Endothelial cell (in vitro differentiated cells): ENCODE measurements around the gene EWSR1. TPM values are rescaled to one million over a fixed set of nuclear protein-coding genes. Genes with fewer than 3 reads are reported as not detected.
"Not testable (repeated sequence)": the region's sequence is repeated elsewhere in the genome, so short reads cannot be mapped to it uniquely, and the experiment has no call there.

Source experiments
- DNase-seq: peaks from one replicate; pipeline ENCODE4 v3.0.0; 2021; ENCODE audit warnings: low spot score
- H3K27ac Mint-ChIP-seq: one replicate; pipeline ENCODE4 v1.8.0; 2021; ENCODE audit warnings: mixed read lengths, inconsistent platforms; ENCODE audit not compliant: unreplicated experiment
- H3K27me3 Mint-ChIP-seq: one replicate; pipeline ENCODE4 v1.8.0; 2021; ENCODE audit warnings: mild to moderate bottlenecking, moderate library complexity, mixed read lengths, inconsistent platforms; ENCODE audit not compliant: unreplicated experiment
- H3K36me3 Mint-ChIP-seq: one replicate; pipeline ENCODE4 v1.8.0; 2021; ENCODE audit warnings: mild to moderate bottlenecking, low read depth, mixed read lengths, inconsistent platforms; ENCODE audit not compliant: unreplicated experiment
- H3K4me1 Mint-ChIP-seq: one replicate; pipeline ENCODE4 v1.8.0; 2021; ENCODE audit warnings: mild to moderate bottlenecking, mixed read lengths, inconsistent platforms; ENCODE audit not compliant: unreplicated experiment
- H3K4me3 Mint-ChIP-seq: one replicate; pipeline ENCODE4 v1.8.0; 2021; ENCODE audit warnings: mild to moderate bottlenecking, mixed read lengths, inconsistent platforms; ENCODE audit not compliant: unreplicated experiment
- H3K9me3 Mint-ChIP-seq: one replicate; pipeline ENCODE4 v1.8.0; 2021; ENCODE audit warnings: mixed read lengths, inconsistent platforms; ENCODE audit not compliant: unreplicated experiment
- long read RNA-seq: library from polyadenylated mRNA; unstranded; transcript quantifications from one replicate; pipeline ENCODE4 v2.0.0, GENCODE V29; 2020; ENCODE audit not compliant: unreplicated experiment
- total RNA-seq: library from RNA; stranded (reverse); fragmentation: NEBNext Ultra II Directional; extraction: Animal tissue kit (Norgen Biotek cat#: 25700); gene quantifications from one replicate; pipeline ENCODE4 v1.2.1, GENCODE V29; 2021; ENCODE audit not compliant: unreplicated experiment
- TF ChIP-seq, protein P1 (sequence below): fragments of 200-600 bp; sonication (generic); IDR thresholded peaks from one replicate; pipeline ENCODE4 v1.5.0; 2021; ENCODE audit warnings: antibody characterized with exemption; ENCODE audit not compliant: unreplicated experiment

The EWSR1 gene, protein sequence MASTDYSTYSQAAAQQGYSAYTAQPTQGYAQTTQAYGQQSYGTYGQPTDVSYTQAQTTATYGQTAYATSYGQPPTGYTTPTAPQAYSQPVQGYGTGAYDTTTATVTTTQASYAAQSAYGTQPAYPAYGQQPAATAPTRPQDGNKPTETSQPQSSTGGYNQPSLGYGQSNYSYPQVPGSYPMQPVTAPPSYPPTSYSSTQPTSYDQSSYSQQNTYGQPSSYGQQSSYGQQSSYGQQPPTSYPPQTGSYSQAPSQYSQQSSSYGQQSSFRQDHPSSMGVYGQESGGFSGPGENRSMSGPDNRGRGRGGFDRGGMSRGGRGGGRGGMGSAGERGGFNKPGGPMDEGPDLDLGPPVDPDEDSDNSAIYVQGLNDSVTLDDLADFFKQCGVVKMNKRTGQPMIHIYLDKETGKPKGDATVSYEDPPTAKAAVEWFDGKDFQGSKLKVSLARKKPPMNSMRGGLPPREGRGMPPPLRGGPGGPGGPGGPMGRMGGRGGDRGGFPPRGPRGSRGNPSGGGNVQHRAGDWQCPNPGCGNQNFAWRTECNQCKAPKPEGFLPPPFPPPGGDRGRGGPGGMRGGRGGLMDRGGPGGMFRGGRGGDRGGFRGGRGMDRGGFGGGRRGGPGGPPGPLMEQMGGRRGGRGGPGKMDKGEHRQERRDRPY
- 307 TPM for total RNA-seq
- long read RNA-seq, transcript EWSR1-207 (17 exons, 2,207 nt): major isoform, 53 of 172 reads
- long read RNA-seq, transcript EWSR1-206 (17 exons, 2,654 nt): minor isoform, 49 of 172 reads
- long read RNA-seq, partial matches to known transcripts: 44 of 172 reads
- long read RNA-seq, other reads (novel, unspliced or antisense): 20 of 172 reads

DNA sequence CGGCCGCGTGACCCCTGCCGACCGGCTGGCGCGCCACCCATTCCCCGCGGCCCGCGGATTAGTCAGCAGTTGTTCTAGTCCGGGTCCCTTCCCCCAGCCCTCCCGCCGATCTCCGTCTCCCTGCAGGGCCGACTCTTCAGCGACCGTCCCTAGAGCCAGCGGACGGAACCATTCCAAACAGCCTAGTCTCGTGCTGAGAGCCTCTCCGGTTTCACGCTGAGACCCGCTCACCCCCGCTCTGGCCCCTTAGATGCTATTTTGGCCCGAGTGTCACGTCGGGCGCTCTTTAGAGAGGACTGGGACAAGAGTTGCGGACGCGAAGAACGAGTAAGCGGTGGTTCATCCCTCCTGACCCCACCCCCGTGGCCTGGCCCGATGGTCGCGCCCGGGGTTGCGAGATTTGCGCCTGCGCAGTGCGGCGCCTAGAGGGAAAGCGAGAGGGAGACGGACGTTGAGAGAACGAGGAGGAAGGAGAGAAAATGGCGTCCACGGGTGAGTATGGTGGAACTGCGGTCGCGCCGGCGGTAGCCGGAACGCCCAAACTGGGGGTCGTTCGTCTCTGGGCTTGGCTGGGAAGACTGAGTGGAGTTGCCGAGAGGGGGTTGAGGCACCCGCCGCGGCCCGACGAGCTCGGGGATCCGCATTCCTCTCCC, at the start of gene EWSR1, which contains the start of gene RHBDD3:
TSS of gene EWSR1 (plus strand) at position 411 of the 653 bp plus-strand sequence. CDS start at position 480, 69 bp downstream.
TSS of gene RHBDD3 (minus strand) at position 124 of the 653 bp plus-strand sequence. CDS start 2,355 bp downstream, outside the sequence.
- Mint-ChIP-seq H3K9me3 (no peaks in the 10 kb centered on the region), H3K36me3 (peaks cover 34% of the 10 kb centered on the region), H3K27me3 (peaks cover 17% of the 10 kb centered on the region), H3K4me3 (peak within 1 kb of the TSS; percentile 100), H3K27ac (peak within 1 kb of the TSS; percentile 100), H3K4me1 (peaks cover 46% of the 10 kb centered on the region)
- peak; percentile 97 for DNase-seq
- TF ChIP-seq, protein P1, sequence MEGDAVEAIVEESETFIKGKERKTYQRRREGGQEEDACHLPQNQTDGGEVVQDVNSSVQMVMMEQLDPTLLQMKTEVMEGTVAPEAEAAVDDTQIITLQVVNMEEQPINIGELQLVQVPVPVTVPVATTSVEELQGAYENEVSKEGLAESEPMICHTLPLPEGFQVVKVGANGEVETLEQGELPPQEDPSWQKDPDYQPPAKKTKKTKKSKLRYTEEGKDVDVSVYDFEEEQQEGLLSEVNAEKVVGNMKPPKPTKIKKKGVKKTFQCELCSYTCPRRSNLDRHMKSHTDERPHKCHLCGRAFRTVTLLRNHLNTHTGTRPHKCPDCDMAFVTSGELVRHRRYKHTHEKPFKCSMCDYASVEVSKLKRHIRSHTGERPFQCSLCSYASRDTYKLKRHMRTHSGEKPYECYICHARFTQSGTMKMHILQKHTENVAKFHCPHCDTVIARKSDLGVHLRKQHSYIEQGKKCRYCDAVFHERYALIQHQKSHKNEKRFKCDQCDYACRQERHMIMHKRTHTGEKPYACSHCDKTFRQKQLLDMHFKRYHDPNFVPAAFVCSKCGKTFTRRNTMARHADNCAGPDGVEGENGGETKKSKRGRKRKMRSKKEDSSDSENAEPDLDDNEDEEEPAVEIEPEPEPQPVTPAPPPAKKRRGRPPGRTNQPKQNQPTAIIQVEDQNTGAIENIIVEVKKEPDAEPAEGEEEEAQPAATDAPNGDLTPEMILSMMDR: no peak

DNA sequence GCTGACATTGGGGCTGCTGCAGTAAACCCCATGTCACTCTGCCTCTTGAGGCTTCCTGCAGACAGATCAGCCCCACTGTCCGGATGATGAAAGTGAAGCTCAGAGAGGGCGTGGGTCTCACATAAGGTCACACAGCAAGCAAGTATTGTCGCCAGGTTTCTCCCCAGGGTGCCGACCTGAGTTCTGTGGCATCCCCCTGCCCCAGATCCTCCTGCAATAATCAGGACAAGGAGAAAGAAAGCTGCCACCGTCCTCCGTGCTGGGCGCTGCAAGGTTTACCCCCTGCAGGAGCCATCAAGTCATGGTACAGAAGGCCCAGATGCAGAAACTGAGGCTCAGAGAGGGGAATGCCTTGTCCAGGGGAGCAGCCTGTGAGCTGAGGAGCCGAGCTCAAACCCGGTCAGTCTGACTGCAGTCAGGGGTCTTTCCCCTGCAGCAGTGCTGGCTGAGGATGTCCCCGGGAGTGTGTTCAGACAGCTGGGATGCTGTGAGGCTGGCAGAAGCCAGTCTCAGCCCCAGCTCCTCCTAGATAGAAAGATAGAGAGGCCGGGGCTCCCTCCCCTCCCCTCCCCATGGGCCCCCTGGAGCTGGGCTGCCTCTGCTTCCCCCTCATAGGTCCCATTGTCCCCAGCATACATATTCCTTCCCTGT, 49.2 kb upstream of the EWSR1 start:
- no peaks in the 10 kb centered on the region for H3K4me1 Mint-ChIP-seq
- H3K27ac Mint-ChIP-seq: no peak overlapping the region
- peaks cover 13% of the 10 kb centered on the region for H3K27me3 Mint-ChIP-seq
- no peak for DNase-seq
- H3K9me3 Mint-ChIP-seq: no peaks in the 10 kb centered on the region
- TF ChIP-seq, protein P1: no peak
- H3K36me3 Mint-ChIP-seq: no peaks in the 10 kb centered on the region
- no peak overlapping the region for H3K4me3 Mint-ChIP-seq

DNA sequence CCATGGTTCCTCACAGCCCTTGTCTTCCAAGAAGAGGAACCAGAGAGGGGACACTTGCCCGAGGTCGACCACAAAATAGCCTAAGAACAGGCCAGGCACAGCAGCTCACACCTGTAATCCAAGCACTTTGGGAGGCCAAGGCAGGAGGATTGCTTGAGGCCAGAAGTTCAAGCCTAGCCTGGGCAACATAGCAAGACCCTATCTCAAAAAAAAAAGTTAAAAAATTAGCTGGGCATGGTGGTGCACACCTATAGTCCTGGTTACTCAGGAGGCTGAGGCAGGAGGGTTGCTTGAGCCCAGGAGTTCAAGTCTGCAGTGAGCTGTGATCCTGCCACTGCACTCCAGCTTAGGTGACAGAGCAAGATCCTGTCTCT, 48.7 kb upstream of the EWSR1 start:
- H3K27ac Mint-ChIP-seq, H3K36me3 Mint-ChIP-seq, H3K4me1 Mint-ChIP-seq, H3K9me3 Mint-ChIP-seq, H3K27me3 Mint-ChIP-seq, H3K4me3 Mint-ChIP-seq, DNase-seq: not testable (repeated sequence)

DNA sequence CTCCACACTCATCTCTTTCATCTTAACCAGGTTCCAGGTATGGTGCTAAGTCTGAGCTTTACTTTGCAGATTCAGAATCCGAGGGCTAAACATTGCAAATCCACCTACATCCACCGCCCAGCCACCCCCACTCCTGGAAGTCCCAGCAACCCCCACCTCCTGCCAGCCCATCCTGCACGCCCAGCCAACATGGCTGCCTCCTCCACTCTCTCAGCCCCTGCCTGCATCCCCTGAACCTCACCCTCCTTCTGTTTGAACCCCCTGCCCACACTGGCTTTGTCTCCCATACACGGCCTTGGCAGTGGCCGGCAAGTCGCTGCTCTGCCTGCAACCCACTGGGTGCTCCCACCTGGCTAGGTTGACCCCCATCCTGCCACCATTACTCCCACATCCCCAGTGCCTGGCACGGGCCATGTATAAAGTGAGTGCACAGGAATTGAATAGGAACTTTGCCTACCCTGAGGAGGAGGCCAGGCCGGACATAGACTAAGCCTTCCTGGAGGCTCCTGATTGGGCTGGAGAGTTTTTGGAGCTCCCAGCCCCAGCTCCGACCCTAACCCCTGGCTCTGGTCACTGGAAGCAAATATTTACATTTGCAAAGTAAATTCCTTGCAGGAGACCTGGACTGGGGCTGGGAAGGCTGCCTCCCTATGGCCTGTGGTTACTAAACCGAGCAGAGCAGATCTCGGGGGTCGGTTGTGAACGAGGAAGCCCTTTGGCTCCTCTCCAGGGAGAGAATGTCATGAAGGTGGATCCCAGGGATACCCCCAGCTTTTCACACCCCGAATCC, 48.0 kb upstream of the EWSR1 start:
- no peaks in the 10 kb centered on the region for H3K9me3 Mint-ChIP-seq
- TF ChIP-seq, protein P1: no peak
- no peaks in the 10 kb centered on the region for H3K4me1 Mint-ChIP-seq
- no peak overlapping the region for H3K27ac Mint-ChIP-seq
- H3K36me3 Mint-ChIP-seq: no peaks in the 10 kb centered on the region
- peaks cover 9% of the 10 kb centered on the region for H3K27me3 Mint-ChIP-seq
- no peak for DNase-seq
- no peak overlapping the region for H3K4me3 Mint-ChIP-seq
